Activated T-cell treated with anti-CD3 and anti-CD28 coated beads, Interleukin-2, amount 50 U/mL, for 72 hours (primary cell): ENCODE measurements around the gene PIK3IP1. TPM values are rescaled to one million over a fixed set of nuclear protein-coding genes. Genes with fewer than 3 reads are reported as not detected.
A peak's percentile ranks its signal among the peaks of the same experiment; 100 is the strongest.

Source experiments
- ATAC-seq, 2 donors: fragments of 150-1000 bp; cut with Tn5 transposase; replicated peaks in 1 of 2; 2 replicates each; pipeline ENCODE4 v1.10.0; 2021; ENCODE audit warnings: moderate library complexity in 2 of 2, mild to moderate bottlenecking in 1 of 2
- DNase-seq, 2 donors: peaks; one replicate each; pipeline ENCODE4 v3.0.0; 2021 to 2022; ENCODE audit warnings: mixed read lengths in 1 of 2
- H3K27ac Mint-ChIP-seq: one replicate; pipeline ENCODE4 v1.8.0; 2022; ENCODE audit warnings: mild to moderate bottlenecking, moderate library complexity, mixed read lengths
- H3K27me3 Mint-ChIP-seq: one replicate; pipeline ENCODE4 v1.8.0; 2022; ENCODE audit warnings: low read depth, mixed read lengths
- H3K36me3 Mint-ChIP-seq, 2 donors: one replicate each; pipeline ENCODE4 v1.8.0; 2022; ENCODE audit warnings: mixed read lengths in 2 of 2, mild to moderate bottlenecking in 1 of 2; ENCODE audit not compliant: insufficient read depth in 2 of 2
- H3K4me1 Mint-ChIP-seq: one replicate; pipeline ENCODE4 v1.8.0; 2022; ENCODE audit warnings: low read depth, mixed read lengths
- H3K4me3 Mint-ChIP-seq, 2 donors: one replicate each; pipeline ENCODE4 v1.8.0; 2022; ENCODE audit warnings: mild to moderate bottlenecking in 2 of 2, mixed read lengths in 2 of 2, moderate library complexity in 2 of 2
- H3K9me3 Mint-ChIP-seq, 2 donors: one replicate each; pipeline ENCODE4 v1.8.0; 2022; ENCODE audit warnings: mixed read lengths in 2 of 2
- total RNA-seq, 2 donors: library from RNA; stranded (reverse); gene quantifications; one replicate each; pipeline ENCODE4 v1.2.3, GENCODE V29; 2022

Gene PIK3IP1
- 10 to 100 TPM; 34.1 to 39.5 TPM for total RNA-seq

- no peaks in the 10 kb centered on the region for H3K27me3 Mint-ChIP-seq
- H3K27ac Mint-ChIP-seq: peak within 1 kb of the TSS; percentile 95
- ATAC-seq: peak; percentile 56 to 61
- peak; percentile 85 to 89 for DNase-seq
- H3K4me1 Mint-ChIP-seq: peaks cover 76% of the 10 kb centered on the region
- H3K4me3 Mint-ChIP-seq: peak within 1 kb of the TSS; percentile 96 to 98
- H3K36me3 Mint-ChIP-seq: peaks cover 7 to 14% of the 10 kb centered on the region in 2 donors
- H3K9me3 Mint-ChIP-seq: no peaks in the 10 kb centered on the region
Observed at GRCh38 chr22:31292236-31292989, at the start of gene PIK3IP1. PIK3IP1 (minus strand) TSS chr22:31292488; CDS start chr22:31292344, 144 bp downstream.

DNA sequence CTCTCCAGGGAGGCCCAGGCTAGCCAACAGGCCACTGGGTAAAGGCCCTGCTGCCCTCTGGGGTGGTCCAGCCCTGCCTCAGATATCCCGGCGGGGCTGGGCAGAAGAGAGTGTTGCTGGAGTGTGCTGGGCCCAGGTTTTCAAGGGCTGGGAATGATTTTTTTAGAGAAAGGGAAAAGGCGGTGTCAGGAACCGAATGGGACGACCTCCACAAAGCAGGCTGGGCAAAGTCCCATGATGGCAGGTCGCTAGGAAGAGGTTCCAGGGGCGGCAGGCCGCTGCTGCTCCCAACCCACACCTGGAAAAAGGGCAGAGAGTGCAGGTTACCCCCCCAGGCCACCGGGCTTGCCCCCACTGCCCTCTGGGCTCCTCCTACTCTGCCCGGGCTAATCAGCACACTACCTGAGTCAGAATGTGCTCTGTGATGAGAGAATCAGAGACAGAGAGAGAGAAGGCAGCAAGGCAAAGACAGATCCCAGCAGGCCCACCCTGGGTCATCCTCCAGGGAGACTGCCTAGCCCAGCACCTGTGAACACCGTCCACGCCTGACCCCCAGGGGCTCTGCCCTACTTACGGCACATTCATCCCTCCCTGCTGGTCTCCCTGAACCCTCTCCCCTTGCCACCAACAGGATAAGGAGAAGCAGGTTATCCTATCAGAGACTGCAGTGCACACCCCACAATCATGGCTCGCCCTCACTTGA is 49.2 kb upstream of the PIK3IP1 start:
- H3K9me3 Mint-ChIP-seq: no peaks in the 10 kb centered on the region
- DNase-seq: no peak
- H3K4me1 Mint-ChIP-seq: peaks cover 76% of the 10 kb centered on the region
- H3K27ac Mint-ChIP-seq: peak overlapping the region; percentile 84
- peak overlapping the region; percentile 89 to 97 for H3K4me3 Mint-ChIP-seq
- ATAC-seq: no peak
- no peaks in the 10 kb centered on the region for H3K27me3 Mint-ChIP-seq
- H3K36me3 Mint-ChIP-seq: peaks cover 0 to 17% of the 10 kb centered on the region in 2 donors

GRCh38 chr22:31340765-31341247 is 48.5 kb upstream of the PIK3IP1 start:
- H3K4me1 Mint-ChIP-seq: peaks cover 76% of the 10 kb centered on the region
- H3K27ac Mint-ChIP-seq: peak overlapping the region; percentile 77
- peak overlapping the region in 1 of 2 donors; percentile 38 for H3K4me3 Mint-ChIP-seq
- H3K9me3 Mint-ChIP-seq: no peaks in the 10 kb centered on the region
- DNase-seq: no peak
- no peaks in the 10 kb centered on the region for H3K27me3 Mint-ChIP-seq
- H3K36me3 Mint-ChIP-seq: peaks cover 0 to 19% of the 10 kb centered on the region in 2 donors
- no peak for ATAC-seq

DNA sequence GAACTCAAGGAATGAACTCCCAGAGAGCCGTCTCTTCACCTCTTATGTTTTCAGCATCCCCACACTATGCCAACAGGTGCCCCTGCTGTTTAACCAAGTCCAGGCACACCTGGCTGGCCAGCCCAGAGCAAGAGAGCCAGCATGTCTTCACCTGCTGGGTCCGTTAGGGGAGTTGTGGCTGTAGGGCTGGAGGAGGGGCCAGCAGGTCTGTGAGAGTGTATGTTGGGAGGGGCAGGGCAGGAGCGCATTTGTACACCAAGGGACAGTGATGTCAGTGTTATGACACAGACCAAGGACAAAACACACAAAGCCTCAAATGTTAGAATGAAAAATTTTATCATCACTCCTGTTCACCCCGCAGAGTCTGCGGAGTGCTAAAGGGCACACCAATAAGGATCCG is 48.1 kb upstream of the PIK3IP1 start:
- Mint-ChIP-seq H3K27me3 (no peaks in the 10 kb centered on the region), H3K4me1 (peaks cover 76% of the 10 kb centered on the region), H3K4me3 (no peak overlapping the region), H3K9me3 (no peaks in the 10 kb centered on the region), H3K27ac (peak overlapping the region; percentile 77), H3K36me3 (peaks cover 0 to 21% of the 10 kb centered on the region in 2 donors)
- no peak for DNase-seq
- ATAC-seq: no peak

GRCh38 chr22:31339148-31339832 is 47.0 kb upstream of the PIK3IP1 start:
- Mint-ChIP-seq H3K36me3 (peaks cover 0 to 23% of the 10 kb centered on the region in 2 donors), H3K4me3 (no peak overlapping the region), H3K4me1 (peaks cover 80% of the 10 kb centered on the region), H3K9me3 (no peaks in the 10 kb centered on the region), H3K27me3 (no peaks in the 10 kb centered on the region), H3K27ac (no peak overlapping the region)
- DNase-seq (no peak), ATAC-seq (no peak)

- no peak overlapping the region for H3K4me3 Mint-ChIP-seq
- H3K9me3 Mint-ChIP-seq: no peaks in the 10 kb centered on the region
- ATAC-seq: peak; percentile 72 to 79
Observed at GRCh38 chr22:31337178-31337577, 44.9 kb upstream of the PIK3IP1 start.

DNA sequence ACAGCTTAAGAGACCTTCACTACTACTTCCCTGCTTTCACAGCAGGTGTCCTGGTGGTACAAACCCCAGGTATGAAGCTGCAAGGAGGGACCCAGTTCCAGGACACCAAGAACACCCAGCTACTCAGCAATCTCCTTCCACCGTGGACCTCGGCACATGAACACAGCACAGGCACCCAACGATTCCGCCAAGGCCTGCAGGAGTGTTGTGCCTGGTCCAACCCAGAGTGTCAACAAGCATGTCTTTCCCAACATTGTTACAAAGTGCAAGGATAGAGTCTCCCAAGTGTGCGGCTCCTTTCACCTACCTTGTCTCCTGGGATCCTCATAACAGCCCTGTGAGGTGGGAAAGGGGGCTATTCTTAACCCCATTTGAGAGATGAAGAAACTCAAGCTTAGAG is 42.0 kb upstream of the PIK3IP1 start:
- ATAC-seq: no peak
- no peak overlapping the region for H3K4me3 Mint-ChIP-seq
- H3K27ac Mint-ChIP-seq: peak overlapping the region; percentile 9
- DNase-seq: no peak
- no peaks in the 10 kb centered on the region for H3K27me3 Mint-ChIP-seq
- H3K36me3 Mint-ChIP-seq: peaks cover 8 to 20% of the 10 kb centered on the region in 2 donors
- H3K4me1 Mint-ChIP-seq: peaks cover 56% of the 10 kb centered on the region
- no peaks in the 10 kb centered on the region for H3K9me3 Mint-ChIP-seq

More at GRCh38 chr22:31337178-31337577, 44.9 kb upstream of the PIK3IP1 start:
- Mint-ChIP-seq H3K27me3 (no peaks in the 10 kb centered on the region), H3K36me3 (peaks cover 7 to 22% of the 10 kb centered on the region in 2 donors), H3K4me1 (peaks cover 64% of the 10 kb centered on the region), H3K27ac (peak overlapping the region; percentile 85)
- peak; percentile 44 to 49 for DNase-seq

DNA sequence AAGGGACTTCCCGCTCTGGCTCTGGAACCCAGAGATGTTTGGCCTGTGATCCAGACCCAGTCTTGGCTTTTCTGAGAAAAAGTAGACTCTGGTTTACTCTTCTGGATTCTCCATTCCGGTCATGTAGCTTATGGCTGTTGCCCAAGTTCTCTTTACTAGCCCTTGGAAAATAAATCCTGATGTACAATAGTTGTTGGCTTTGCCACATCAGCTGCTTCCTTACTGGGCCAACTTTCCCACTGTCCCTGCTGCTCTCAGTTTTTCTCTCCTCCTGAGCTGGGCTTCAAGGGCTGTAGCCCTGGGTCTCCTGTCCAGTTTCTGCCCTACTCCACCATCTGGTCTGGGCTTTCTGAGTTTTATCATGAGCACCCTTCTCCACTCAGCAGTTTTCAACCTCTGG is 41.4 kb upstream of the PIK3IP1 start:
- Mint-ChIP-seq H3K4me3 (no peak overlapping the region), H3K36me3 (peaks cover 8 to 25% of the 10 kb centered on the region in 2 donors), H3K27me3 (no peaks in the 10 kb centered on the region), H3K27ac (peak overlapping the region; percentile 91), H3K4me1 (peaks cover 57% of the 10 kb centered on the region), H3K9me3 (no peaks in the 10 kb centered on the region)
- ATAC-seq (no peak), DNase-seq (no peak)

GRCh38 chr22:31332886-31333285 is 40.6 kb upstream of the PIK3IP1 start:
- no peak overlapping the region for H3K4me3 Mint-ChIP-seq
- DNase-seq (no peak), ATAC-seq (no peak)
- H3K27ac Mint-ChIP-seq: peak overlapping the region; percentile 10
- peaks cover 8 to 26% of the 10 kb centered on the region in 2 donors for H3K36me3 Mint-ChIP-seq
- H3K27me3 Mint-ChIP-seq: no peaks in the 10 kb centered on the region
- H3K4me1 Mint-ChIP-seq: peaks cover 51% of the 10 kb centered on the region
- no peaks in the 10 kb centered on the region for H3K9me3 Mint-ChIP-seq

GRCh38 chr22:31332010-31332409 is 39.7 kb upstream of the PIK3IP1 start:
- no peaks in the 10 kb centered on the region for H3K9me3 Mint-ChIP-seq
- H3K4me1 Mint-ChIP-seq: peaks cover 42% of the 10 kb centered on the region
- no peaks in the 10 kb centered on the region for H3K27me3 Mint-ChIP-seq
- no peak overlapping the region for H3K27ac Mint-ChIP-seq
- ATAC-seq (no peak), DNase-seq (no peak)
- H3K36me3 Mint-ChIP-seq: peaks cover 8 to 24% of the 10 kb centered on the region in 2 donors
- no peak overlapping the region for H3K4me3 Mint-ChIP-seq

GRCh38 chr22:31329453-31330215 is 37.3 kb upstream of the PIK3IP1 start:
- Mint-ChIP-seq H3K4me3 (peak overlapping the region in 1 of 2 donors; percentile 60), H3K27ac (peak overlapping the region; percentile 55), H3K9me3 (no peaks in the 10 kb centered on the region), H3K27me3 (no peaks in the 10 kb centered on the region), H3K4me1 (peaks cover 34% of the 10 kb centered on the region), H3K36me3 (peaks cover 10 to 17% of the 10 kb centered on the region in 2 donors)
- peak; percentile 96 to 97 for ATAC-seq
- DNase-seq: no peak

GRCh38 chr22:31329029-31329428 is 36.7 kb upstream of the PIK3IP1 start:
- Mint-ChIP-seq H3K4me1 (peaks cover 31% of the 10 kb centered on the region), H3K36me3 (peaks cover 10 to 17% of the 10 kb centered on the region in 2 donors), H3K27me3 (no peaks in the 10 kb centered on the region), H3K27ac (peak overlapping the region; percentile 55), H3K4me3 (no peak overlapping the region), H3K9me3 (no peaks in the 10 kb centered on the region)
- ATAC-seq (no peak), DNase-seq (no peak)
